Epidermal melanocyte (primary cell): ENCODE data around the gene ELF3.
"Not testable (repeated sequence)": the region's sequence is repeated elsewhere in the genome, so short reads cannot be mapped to it uniquely, and the experiment has no call there.

ENCODE experiments used
- DNase-seq: peaks from one replicate; pipeline ENCODE4 v3.0.0; 2011; ENCODE audit warnings: low spot score; ENCODE audit not compliant: insufficient read length

Gene ELF3

DNA sequence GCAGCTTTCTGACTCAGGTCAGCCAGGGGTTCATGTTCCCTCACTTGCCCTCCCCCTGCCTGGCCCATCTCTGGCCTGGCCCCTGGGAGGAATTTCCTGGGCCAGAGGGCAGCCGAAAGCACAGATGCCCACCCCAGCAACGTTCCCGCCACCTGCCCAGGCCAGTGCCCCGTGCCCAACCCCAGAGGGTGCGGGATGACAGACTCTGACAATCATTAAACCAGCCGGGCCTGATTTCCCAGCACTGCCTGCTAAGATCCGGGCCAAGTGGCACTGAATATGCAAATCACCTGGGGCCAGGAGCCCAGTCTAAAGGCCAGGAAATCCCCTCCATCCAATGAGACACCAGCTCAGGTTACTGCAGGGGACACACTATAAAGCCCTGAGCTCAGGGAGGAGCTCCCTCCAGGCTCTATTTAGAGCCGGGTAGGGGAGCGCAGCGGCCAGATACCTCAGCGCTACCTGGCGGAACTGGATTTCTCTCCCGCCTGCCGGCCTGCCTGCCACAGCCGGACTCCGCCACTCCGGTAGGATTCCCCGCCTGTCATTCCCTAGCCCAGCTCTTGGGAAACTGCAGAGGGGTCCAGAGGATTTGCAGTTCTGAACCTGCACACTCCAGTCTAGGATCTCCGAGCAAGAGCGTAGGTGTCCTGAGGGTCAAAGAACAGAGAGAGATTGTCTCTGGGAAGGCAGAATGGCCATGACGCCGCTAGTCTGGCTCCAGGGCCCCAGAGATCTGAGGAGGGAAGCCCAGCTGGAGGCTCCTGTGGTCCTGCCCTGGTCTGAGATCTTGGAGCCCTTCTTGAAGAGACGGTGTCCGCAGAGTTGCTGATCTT lies at the start of gene ELF3:
Gene ELF3 (plus strand): TSS at position 408 of the 836 bp plus-strand sequence. CDS start 550 bp downstream, outside the sequence.
- no peak for DNase-seq

DNA sequence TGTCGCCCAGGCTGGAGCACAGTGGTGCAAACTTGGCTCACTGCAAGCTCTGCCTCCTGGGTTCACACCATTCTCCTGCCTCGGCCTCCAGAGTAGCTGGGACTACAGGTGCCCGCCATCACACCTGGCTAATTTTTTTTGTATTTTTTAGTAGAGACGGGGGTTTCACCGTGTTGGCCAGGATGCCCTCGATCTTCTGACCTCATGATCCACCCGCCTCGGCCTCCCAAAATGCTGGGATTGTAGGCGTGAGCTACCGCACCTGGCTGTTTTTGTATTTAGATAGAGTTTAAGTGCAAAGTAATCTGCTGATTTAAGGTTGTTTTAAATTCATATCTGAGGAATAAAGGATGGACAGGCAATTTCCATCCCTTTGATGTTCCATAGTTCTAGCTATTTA lies 48.0 kb upstream of the ELF3 start:
- not testable (repeated sequence) for DNase-seq

DNA sequence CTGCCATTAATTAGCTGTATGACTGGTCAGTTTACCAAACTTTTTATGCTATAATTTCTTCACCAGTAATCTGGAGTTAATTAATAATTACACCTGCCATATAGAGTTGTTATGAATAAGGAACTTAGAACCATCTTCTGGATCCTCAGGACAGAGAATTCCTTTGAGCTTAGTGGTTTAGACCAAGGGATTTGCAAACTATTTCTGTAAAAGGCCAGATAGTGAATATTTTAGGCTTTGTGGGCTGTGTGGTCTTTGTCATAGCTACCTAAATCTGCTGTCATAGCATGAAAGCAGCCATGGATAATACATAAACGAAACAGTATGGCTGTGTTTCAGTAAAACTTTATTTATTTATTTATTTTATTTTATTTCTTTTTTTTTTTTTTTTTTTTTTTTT lies 46.1 kb upstream of the ELF3 start:
- DNase-seq, result no peak

DNA sequence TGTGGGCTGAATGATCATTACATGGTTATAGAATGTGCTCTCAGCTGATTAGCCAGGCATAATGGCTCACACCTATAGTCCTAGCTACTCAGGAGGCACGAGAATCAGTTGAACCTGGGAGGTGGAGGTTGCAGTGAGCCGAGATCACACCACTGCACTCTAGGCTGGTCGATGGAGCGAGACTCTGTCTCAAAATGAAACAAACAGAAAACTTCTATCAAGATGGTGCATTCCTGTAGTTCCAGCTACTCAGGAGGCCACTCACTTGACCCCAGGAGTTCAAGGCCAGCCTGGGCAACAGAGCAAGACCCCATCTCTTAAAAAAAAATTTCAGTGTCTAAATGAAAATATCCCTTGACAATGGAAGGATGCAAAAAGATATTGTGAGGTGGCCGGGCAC lies 44.2 kb upstream of the ELF3 start:
- DNase-seq, result no peak

DNA sequence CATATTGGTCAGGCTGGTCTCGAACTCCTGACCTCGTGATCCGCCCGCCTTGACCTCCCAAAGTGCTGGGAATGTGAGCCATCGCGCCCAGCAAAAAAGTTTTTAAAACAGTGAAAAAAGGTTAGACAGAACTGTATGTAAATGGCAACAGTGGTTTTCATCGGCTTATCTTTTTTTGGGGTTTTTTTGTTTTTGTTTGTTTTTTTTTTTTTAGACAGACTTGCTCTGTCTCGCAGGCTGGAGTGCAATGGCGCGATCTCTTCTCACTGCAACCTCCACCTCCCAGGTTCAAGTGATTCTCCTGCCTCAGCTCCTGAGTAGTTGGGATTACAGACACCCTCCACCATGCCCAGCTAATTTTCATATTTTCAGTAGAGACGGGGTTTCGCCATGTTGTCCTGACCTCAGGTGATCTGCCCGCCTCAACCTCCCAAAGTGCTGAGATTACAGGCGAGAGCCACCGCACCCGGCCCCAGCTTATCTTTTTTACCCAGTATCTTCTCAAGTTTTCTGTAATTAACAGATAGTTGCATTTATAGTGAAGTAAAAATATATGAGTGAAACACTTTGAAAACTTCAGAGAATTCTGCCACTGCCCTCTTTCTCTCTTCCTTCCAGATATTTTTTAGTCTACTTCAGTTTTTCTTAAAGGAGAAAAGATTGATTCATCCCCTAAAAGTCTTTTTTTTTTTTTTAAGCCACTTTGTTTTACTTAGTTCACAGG lies 42.0 kb upstream of the ELF3 start:
- no peak for DNase-seq

DNA sequence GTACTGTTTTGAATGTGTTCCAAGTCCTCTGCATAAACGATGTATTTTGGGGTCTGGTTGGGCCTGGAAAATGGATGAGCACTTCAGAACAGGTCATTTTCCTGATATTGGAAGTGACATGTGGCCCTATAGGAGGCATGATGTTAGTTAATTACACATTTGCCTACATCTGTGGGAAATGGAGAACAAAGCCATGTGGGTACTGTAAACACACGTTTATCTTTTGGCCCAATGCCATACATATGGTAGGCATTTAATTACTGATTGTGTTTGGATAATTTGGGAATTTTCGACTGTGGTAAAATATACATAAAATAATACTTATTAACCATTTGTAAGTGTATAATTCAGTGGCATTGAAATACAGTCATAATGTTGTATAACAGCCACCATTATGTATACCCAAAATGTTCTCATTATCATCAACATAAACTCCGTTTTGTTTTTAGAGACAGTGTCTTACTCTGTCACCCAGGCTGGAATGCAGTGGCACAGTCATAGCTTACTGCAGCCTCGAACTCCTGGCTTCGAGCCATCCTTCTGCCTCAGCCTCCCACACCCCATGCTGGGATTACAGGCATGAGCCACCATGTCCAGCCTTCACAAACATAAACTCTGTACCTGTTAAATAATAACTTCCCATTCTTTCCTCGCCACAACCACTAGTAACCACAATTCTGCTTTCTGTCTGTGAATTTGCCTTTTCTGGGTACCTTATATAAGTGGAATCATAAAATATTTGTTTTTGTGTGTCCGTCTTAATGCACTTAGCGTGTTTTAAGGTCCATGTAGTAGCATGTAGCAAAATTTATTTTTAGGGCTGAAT lies 39.8 kb upstream of the ELF3 start:
- no peak for DNase-seq

DNA sequence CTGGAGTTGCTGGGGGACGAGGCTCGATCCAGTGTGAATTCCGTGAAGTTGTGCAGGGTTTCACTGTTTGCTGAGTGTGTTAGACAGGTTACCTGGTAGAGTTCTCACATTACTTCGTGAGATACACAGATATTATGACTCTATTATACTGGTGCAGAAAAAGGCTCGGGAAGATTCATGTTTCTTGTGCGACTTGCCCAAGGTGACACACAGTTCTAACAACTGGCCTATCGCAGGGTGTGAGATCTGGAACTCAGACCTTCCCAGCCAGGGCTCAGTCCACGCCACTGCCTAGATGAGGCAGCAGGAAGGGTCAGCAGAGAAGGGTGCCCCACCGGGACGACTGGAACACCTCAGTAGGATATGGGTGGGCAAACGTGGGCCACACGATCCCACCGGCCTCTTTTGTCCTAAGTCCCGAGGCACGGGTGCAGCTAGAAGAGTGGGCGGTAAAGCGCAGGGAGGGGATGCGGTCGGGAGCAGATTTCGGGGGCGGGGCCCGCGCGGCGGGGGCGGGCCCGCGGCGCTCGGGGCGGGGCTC lies 28.2 kb upstream of the ELF3 start:
- peak; percentile 68 for DNase-seq

DNA sequence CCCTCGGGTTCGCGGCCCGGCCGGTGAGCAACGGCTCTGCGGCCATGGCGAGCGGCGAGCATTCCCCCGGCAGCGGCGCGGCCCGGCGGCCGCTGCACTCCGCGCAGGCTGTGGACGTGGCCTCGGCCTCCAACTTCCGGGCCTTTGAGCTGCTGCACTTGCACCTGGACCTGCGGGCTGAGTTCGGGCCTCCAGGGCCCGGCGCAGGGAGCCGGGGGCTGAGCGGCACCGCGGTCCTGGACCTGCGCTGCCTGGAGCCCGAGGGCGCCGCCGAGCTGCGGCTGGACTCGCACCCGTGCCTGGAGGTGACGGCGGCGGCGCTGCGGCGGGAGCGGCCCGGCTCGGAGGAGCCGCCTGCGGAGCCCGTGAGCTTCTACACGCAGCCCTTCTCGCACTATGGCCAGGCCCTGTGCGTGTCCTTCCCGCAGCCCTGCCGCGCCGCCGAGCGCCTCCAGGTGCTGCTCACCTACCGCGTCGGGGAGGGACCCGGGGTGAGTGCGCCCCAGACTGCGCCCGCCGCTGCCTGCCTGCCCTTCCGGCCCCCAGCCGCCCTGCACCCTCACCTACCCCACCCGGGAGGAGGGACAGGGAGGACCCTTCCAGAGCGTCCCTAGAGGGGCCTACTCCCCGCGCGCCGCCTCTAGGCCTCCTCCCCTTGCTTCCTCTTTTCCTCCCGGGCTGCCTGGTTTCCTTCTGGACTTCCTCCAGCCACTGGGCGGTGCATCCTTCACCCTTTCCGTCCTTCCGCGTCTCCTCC lies 27.6 kb upstream of the ELF3 start, which contains the start of gene RNPEP:
Gene RNPEP (plus strand): TSS at position 26 of the 757 bp plus-strand sequence. CDS start 19 bp downstream, at position 45.
- peak; percentile 87 for DNase-seq

DNA sequence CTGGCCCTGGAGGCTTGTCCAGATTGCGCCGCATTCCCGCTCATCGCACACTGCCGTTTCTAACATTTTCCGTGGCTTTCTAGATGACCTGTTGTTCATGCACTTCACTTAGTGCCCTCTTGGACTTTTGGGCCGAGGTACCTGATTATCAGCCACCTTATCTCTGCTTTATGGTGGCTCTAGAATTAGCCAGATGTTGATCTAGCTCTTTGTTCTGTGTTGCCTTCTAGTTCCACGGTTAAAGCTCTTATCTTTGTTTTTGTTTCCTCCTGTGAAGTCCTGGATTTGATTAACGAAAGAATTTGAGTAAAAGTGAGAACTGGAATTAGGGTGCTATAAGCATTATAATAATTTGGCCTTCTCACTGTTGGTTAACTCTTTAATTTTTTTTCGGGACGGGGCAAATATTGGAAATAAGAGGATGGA lies 27.0 kb upstream of the ELF3 start:
- DNase-seq, result no peak

DNA sequence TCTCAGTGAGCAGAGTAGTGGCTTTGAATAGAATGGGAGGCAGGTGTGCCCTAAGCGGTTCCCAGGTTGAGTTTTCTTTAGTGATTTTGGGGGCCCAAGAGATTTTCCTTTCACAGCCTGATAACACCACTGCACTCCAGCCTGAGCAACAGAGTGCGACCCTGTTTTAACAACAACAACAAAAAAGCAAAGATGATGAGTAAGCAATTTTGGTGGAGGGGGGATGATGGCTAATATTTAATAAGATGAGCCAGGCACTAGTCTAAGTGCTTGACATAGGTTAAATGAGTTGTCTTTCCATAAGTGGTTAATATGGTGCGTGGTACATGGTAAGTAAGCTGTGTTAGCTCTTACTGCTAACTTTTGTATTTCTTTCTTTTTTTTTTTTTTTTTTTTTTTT lies 25.9 kb upstream of the ELF3 start:
- DNase-seq, result no peak

DNA sequence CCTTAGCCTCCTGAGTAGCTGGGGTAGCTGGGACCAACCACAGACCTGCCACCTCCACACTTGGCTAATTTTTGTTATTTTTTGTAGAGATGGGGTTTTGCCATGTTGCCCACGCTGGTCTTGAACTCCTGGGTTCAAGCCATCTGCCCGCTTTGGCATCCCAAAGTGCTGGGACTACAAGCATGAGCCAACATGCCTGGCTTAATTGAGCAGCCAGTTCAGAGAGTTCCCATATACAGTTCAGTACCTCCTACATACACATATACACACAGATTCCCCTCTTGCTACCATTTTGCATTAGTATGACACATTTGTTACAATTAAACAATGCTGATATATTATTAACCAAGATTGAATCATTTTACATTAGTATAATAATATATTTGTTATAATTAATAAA lies 25.0 kb upstream of the ELF3 start:
- no peak for DNase-seq

DNA sequence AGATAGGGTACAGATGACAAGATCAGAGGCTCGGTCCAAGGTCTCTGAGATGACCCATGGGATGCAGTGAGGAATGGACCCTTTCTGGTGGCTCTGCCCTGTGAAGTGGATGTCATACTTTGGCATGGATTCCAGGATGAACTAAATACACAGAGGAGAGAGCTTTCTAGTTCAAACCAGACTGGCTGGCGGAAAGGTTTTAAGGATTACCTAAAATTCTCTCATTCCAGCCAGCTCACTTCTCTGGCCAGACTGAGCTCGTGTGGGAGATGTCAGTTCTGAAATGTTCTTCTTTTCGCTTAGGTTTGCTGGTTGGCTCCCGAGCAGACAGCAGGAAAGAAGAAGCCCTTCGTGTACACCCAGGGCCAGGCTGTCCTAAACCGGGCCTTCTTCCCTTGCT lies 21.8 kb upstream of the ELF3 start:
- no peak for DNase-seq

DNA sequence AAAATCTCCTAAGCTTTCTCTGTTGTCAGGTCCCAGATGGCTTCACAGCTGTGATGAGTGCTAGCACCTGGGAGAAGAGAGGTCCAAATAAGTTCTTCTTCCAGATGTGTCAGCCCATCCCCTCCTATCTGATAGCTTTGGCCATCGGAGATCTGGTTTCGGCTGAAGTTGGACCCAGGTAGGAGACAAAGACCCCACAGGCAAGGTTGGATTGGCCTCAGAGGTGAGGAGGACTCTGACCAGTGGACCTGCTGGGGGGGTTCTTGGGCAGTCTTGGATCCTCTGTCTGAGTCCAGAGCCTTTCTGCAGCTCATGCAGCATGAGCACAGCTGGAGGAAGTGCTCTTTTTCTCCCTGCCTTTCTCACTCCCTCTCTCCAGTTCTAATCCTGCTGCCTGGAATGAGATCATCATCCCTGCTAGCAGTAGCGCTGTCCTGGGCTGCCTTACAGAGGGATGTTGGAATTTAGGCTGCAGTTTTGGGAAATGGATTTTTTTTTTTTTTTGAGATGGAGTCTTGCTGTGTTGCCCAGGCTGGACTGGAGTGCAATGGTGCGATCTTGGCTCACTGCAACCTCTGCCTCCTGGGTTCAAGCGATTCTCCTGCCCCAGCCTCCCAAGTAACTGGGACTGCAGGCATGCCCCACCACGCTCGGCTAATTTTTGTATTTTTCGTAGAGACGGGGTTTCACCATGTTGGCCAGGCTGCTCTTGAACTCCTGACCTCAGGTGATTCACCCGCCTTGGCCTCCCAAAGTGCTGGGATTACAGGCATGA lies 20.8 kb upstream of the ELF3 start:
- DNase-seq, result no peak

DNA sequence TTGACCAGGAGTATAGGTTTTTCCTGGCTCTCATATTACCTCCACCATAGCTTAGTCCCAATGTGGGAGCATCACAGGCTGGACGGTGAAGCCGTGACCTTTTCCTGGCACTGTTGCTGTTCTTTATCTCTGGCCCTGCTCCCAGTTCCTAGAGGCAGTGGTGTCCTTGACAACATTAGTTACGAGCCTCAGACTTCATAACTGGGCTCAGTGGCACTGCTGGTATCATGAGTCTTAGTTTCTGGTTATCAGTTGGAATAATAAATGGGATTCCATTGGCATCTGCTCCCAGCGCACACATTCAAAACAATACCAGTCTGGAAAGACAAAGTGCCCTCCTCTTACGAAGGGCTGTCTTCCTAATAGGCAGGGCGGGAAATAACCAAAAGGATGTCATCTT lies 20.0 kb upstream of the ELF3 start:
- DNase-seq, result no peak

DNA sequence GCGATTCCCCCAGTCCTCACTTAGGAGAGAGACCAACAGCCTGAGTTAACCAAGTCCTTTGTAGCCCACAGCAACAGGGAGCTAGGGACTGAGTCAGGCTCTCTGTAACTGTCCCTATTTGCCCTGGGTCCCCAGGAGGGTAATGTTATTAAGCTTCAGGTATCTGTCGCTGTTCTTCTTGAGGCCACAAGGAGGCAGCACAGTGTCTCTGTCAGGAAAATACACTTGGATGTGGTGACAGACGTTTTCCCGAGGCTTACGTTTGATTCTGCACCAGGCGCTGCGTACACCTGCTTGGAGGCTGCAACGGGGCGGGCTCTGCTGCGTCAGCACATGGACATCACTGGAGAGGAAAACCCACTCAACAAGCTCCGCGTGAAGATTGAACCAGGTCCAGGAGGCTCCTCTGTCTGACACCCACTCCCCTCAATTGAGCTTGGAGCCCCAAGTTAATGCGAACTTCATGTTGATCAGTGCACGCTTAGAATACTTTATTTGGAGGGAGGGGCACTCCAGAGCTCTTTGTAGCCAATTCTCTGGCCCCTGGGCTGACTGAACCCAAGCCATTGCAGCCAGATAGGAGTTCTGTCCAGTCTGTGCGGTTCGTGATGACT lies 10.7 kb upstream of the ELF3 start:
- DNase-seq, result peak; percentile 59

DNA sequence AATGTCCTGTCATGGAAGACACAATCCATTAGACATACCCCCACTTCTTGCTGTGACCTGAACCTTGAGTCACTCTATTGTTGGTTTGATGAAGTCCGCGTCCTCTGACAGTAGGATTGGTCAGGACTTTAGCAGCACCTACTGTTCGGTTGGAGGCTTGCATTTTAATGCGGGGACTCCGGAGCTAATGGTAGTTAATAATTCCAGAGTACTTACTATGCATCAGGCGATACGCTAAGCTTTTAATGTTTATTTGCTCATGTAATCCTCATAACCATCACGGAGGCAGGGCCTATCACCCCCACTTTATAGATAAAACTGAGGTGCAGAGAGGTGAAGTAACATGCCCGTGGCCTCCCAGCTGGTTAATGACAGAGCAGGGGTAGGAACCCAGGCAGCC lies 7.9 kb upstream of the ELF3 start:
- DNase-seq, result no peak

DNA sequence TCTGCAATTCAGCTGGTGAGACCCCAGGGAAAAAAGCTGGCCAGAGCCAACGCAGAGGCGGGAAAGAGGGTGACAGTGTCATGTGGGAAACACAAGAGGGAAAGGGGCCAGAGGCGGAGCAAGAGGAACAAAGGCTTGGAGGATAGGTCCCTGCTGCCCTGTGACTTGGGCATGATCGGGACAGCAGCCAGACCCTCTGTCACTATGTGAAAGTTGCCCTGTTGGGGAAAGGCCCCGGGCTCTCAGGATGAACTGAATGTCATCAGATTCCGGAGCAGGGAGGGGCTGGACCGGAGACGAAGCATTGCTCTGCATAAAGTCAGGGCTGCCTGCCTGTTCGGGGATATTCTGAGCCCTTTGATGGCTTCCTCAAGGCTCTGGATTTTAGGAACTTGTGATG lies 5.7 kb upstream of the ELF3 start:
- no peak for DNase-seq

DNA sequence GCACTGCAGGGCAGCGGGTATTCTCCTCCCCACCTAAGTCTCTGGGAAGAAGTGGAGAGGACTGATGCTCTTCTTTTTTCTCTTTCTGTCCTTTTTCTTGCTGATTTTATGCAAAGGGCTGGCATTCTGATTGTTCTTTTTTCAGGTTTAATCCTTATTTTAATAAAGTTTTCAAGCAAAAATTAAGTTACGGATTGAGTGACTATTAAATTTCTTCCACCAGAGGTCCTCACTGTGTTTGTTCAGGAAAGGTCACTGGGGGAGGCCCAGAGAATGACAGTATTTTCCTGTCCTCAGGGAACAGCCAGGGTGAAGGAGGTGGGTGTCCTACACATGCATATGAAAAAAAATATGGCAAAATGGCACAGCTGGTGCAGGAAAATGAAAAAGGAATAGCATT lies 4.4 kb upstream of the ELF3 start:
- DNase-seq, result no peak

DNA sequence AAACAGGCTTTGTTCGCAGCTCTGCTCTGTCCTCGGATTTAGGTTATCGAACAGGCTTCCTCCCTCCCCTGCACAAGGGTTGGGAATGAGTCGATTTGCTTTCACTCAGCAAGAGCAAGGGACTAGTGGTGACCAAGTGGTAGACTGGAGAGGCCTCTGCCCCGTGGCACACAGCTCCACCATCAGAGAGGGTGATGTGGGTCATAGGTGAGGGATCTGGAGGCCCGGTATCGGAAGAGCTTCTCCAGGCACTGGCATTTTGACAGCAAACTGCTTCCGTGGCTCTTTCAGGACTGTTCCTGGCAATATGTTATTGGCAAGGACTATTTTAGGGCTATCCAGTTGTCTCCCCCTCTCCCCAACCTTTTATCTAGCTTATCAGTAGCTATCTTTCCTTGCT lies 3.1 kb upstream of the ELF3 start:
- no peak for DNase-seq
